ENCODE measurements around the gene AGMO. TPM values are rescaled to one million over a fixed set of nuclear protein-coding genes. Genes with fewer than 3 reads are reported as not detected.
"Not testable (repeated sequence)": the region's sequence is repeated elsewhere in the genome, so short reads cannot be mapped to it uniquely, and the experiment has no call there.

The AGMO gene
- total and polyA plus RNA-seq, 2 donors = 0.37 to 0.57 TPM

- no peaks in the 10 kb centered on the region for H3K27me3 ChIP-seq (ENCODE audit: control insufficient read depth in 2 of 2, insufficient read depth in 1 of 2, low read length in 1 of 2)
- DNase-seq (ENCODE audit: low read depth in 6 of 9, low spot score in 9 of 9) = peak in 3 of 9 donors; percentile 7 to 25 (median 8)
- H3K9me3 ChIP-seq (ENCODE audit: control insufficient read depth in 2 of 2, insufficient read depth in 1 of 2, low read length in 1 of 2) = no peaks in the 10 kb centered on the region
- H3K4me1 ChIP-seq (ENCODE audit: control insufficient read depth in 2 of 2, insufficient read depth in 2 of 2, low read length in 2 of 2) = no peaks in the 10 kb centered on the region
- H3K4me3 ChIP-seq (ENCODE audit: low read length in 2 of 2) = no peak overlapping the region
- H3K36me3 ChIP-seq (ENCODE audit: control insufficient read depth in 2 of 2, insufficient read depth in 2 of 2, low read length in 1 of 2) = no peaks in the 10 kb centered on the region
- 83% methylated on average over 2 of the region's 2 CpGs for WGBS
- H3K27ac ChIP-seq (ENCODE audit: low read depth in 1 of 2, low read length in 1 of 2) = no peak overlapping the region
Measured at GRCh38 chr7:15305002-15305600, 256.7 kb downstream of the AGMO start.

- Histone ChIP-seq H3K36me3 (ENCODE audit: control insufficient read depth in 2 of 2, insufficient read depth in 2 of 2, low read length in 1 of 2) (no peaks in the 10 kb centered on the region), H3K27ac (ENCODE audit: low read depth in 1 of 2, low read length in 1 of 2) (no peak overlapping the region), H3K9me3 (ENCODE audit: control insufficient read depth in 2 of 2, insufficient read depth in 1 of 2, low read length in 1 of 2) (no peaks in the 10 kb centered on the region), H3K4me1 (ENCODE audit: control insufficient read depth in 2 of 2, insufficient read depth in 2 of 2, low read length in 2 of 2) (no peaks in the 10 kb centered on the region), H3K4me3 (ENCODE audit: low read length in 2 of 2) (no peak overlapping the region), H3K27me3 (ENCODE audit: control insufficient read depth in 2 of 2, insufficient read depth in 1 of 2, low read length in 1 of 2) (no peaks in the 10 kb centered on the region)
- WGBS = 89% methylated on average over 3 of the region's 3 CpGs
- no peak for DNase-seq (ENCODE audit: low read depth in 6 of 9, low spot score in 9 of 9)
Measured at GRCh38 chr7:15303357-15303756, 258.5 kb downstream of the AGMO start.

DNA sequence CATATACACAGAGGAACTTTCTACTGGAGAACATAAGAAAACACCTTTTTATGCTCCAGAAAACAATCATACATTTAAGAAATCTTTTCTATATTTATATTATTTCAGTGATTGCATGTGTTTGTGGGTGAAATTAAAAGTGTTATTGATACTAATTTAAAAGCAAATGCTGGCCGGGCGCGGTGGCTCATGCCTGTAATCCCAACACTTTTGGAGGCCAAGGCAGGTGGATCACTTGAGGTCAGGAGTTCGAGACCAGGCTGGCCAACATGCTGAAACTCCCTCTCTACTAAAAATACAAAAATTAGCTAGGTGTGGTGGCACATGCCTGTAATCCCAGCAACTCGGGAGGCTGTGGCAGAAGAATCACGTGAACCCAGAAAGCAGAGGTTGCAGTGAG lies 260.8 kb downstream of the AGMO start:
- H3K9me3 ChIP-seq (ENCODE audit: control insufficient read depth in 2 of 2, insufficient read depth in 1 of 2, low read length in 1 of 2); DNase-seq (ENCODE audit: low read depth in 6 of 9, low spot score in 9 of 9); H3K36me3 ChIP-seq (ENCODE audit: control insufficient read depth in 2 of 2, insufficient read depth in 2 of 2, low read length in 1 of 2); H3K27me3 ChIP-seq (ENCODE audit: control insufficient read depth in 2 of 2, insufficient read depth in 1 of 2, low read length in 1 of 2); H3K4me3 ChIP-seq (ENCODE audit: low read length in 2 of 2); H3K4me1 ChIP-seq (ENCODE audit: control insufficient read depth in 2 of 2, insufficient read depth in 2 of 2, low read length in 2 of 2); H3K27ac ChIP-seq (ENCODE audit: low read depth in 1 of 2, low read length in 1 of 2): not testable (repeated sequence)
- 86% methylated on average over 6 of the region's 6 CpGs for whole genome bisulfite sequencing

GRCh38 chr7:15292138-15292537 lies 269.7 kb downstream of the AGMO start:
- Histone ChIP-seq H3K27me3 (ENCODE audit: control insufficient read depth in 2 of 2, insufficient read depth in 1 of 2, low read length in 1 of 2) (no peaks in the 10 kb centered on the region), H3K9me3 (ENCODE audit: control insufficient read depth in 2 of 2, insufficient read depth in 1 of 2, low read length in 1 of 2) (no peaks in the 10 kb centered on the region), H3K27ac (ENCODE audit: low read depth in 1 of 2, low read length in 1 of 2) (no peak overlapping the region), H3K36me3 (ENCODE audit: control insufficient read depth in 2 of 2, insufficient read depth in 2 of 2, low read length in 1 of 2) (no peaks in the 10 kb centered on the region), H3K4me1 (ENCODE audit: control insufficient read depth in 2 of 2, insufficient read depth in 2 of 2, low read length in 2 of 2) (no peaks in the 10 kb centered on the region), H3K4me3 (ENCODE audit: low read length in 2 of 2) (no peak overlapping the region)
- 93% methylated on average over 5 of the region's 5 CpGs for WGBS
- DNase-seq (ENCODE audit: low read depth in 6 of 9, low spot score in 9 of 9) = no peak

- Histone ChIP-seq H3K9me3 (ENCODE audit: control insufficient read depth in 2 of 2, insufficient read depth in 1 of 2, low read length in 1 of 2) (no peaks in the 10 kb centered on the region), H3K36me3 (ENCODE audit: control insufficient read depth in 2 of 2, insufficient read depth in 2 of 2, low read length in 1 of 2) (no peaks in the 10 kb centered on the region), H3K4me1 (ENCODE audit: control insufficient read depth in 2 of 2, insufficient read depth in 2 of 2, low read length in 2 of 2) (no peaks in the 10 kb centered on the region), H3K27me3 (ENCODE audit: control insufficient read depth in 2 of 2, insufficient read depth in 1 of 2, low read length in 1 of 2) (no peaks in the 10 kb centered on the region), H3K4me3 (ENCODE audit: low read length in 2 of 2) (no peak overlapping the region), H3K27ac (ENCODE audit: low read depth in 1 of 2, low read length in 1 of 2) (no peak overlapping the region)
- WGBS = 92% methylated on average over 6 of the region's 6 CpGs
- DNase-seq (ENCODE audit: low read depth in 6 of 9, low spot score in 9 of 9) = no peak
Measured at GRCh38 chr7:15291699-15292098, 270.1 kb downstream of the AGMO start.

DNA sequence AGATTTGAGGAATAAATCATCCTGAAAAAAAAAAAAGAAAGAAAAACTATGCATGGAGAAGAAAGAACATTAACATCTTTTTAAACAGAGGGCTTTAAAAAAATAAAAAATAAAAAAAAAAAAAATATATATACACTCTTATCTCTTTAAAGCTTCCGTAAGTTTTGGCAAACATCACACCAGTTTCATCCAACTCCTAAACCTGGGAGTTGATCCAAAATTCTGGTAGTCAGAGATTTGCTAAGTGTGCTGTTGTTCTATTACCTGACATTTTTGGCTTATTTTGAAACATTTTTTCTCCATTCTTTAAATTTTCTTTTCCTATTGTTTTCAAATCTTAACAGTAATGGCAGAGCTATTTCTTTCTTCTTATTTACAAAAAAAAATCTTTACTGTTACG lies 273.1 kb downstream of the AGMO start:
- no peak for DNase-seq (ENCODE audit: low read depth in 6 of 9, low spot score in 9 of 9)

DNA sequence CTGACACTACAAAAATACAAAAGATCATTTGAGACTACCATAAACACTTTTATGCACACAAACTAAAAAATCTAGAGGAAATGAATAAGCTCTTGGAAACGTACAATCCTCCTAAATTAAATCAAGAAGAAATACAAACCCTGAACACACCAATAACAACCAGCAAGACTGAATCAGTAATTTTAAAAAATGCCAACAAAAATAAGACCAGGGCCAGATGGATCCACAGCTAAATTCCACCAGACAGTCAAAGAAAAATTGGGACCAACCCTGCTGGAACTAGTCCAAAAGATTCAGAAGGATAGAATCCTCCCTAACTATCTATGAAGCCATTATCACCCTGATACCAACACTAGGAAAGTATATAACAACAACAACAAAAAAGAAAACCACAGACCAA lies 277.4 kb downstream of the AGMO start:
- Histone ChIP-seq H3K36me3 (ENCODE audit: control insufficient read depth in 2 of 2, insufficient read depth in 2 of 2, low read length in 1 of 2) (no peaks in the 10 kb centered on the region), H3K4me1 (ENCODE audit: control insufficient read depth in 2 of 2, insufficient read depth in 2 of 2, low read length in 2 of 2) (no peaks in the 10 kb centered on the region), H3K27me3 (ENCODE audit: control insufficient read depth in 2 of 2, insufficient read depth in 1 of 2, low read length in 1 of 2) (no peaks in the 10 kb centered on the region), H3K9me3 (ENCODE audit: control insufficient read depth in 2 of 2, insufficient read depth in 1 of 2, low read length in 1 of 2) (no peaks in the 10 kb centered on the region), H3K27ac (ENCODE audit: low read depth in 1 of 2, low read length in 1 of 2) (no peak overlapping the region), H3K4me3 (ENCODE audit: low read length in 2 of 2) (no peak overlapping the region)
- WGBS = 85% methylated on average over 1 of the region's 1 CpG
- no peak for DNase-seq (ENCODE audit: low read depth in 6 of 9, low spot score in 9 of 9)

More for the DNA sequence above, 273.1 kb downstream of the AGMO start:
- no peaks in the 10 kb centered on the region for H3K36me3 ChIP-seq (ENCODE audit: control insufficient read depth in 2 of 2, insufficient read depth in 2 of 2, low read length in 1 of 2)
- no peaks in the 10 kb centered on the region for H3K9me3 ChIP-seq (ENCODE audit: control insufficient read depth in 2 of 2, insufficient read depth in 1 of 2, low read length in 1 of 2)
- 95% methylated on average over 2 of the region's 2 CpGs for WGBS
- H3K4me1 ChIP-seq (ENCODE audit: control insufficient read depth in 2 of 2, insufficient read depth in 2 of 2, low read length in 2 of 2) = no peaks in the 10 kb centered on the region
- H3K4me3 ChIP-seq (ENCODE audit: low read length in 2 of 2) = no peak overlapping the region
- no peak overlapping the region for H3K27ac ChIP-seq (ENCODE audit: low read depth in 1 of 2, low read length in 1 of 2)
- H3K27me3 ChIP-seq (ENCODE audit: control insufficient read depth in 2 of 2, insufficient read depth in 1 of 2, low read length in 1 of 2) = no peaks in the 10 kb centered on the region

DNA sequence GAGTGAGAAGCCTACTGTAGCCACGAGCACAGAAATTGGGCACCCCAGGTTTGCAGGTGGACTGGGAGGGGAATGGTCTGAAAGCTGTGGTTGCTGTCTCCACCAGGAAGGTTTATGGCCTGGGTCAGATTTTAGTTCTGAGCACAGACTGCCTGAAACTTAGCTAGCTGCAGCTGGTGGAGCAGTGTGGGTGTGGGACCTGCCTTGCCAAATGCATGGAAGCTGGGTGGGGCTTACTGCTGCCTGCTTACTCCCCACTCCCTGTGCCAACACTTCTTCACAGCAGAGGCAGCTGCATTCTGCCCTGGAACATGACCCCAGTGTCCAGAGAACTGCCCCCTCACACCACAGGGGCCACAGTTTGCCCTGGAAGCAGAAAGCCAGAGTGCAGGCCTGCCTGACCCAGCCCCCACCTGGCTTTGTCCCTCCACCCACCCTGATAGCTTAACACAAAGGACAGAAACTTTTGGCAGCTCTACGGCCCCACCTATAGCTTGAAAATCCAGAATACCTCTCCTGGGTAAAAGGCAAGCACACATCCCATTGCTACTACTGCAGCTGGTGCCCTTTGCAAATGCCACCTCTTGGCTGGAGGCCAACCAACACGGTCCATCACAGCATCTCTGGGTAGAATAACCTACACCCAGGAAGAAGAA lies 281.6 kb downstream of the AGMO start:
- Histone ChIP-seq H3K9me3 (ENCODE audit: control insufficient read depth in 2 of 2, insufficient read depth in 1 of 2, low read length in 1 of 2) (peaks cover 1 to 10% of the 10 kb centered on the region in 2 donors), H3K36me3 (ENCODE audit: control insufficient read depth in 2 of 2, insufficient read depth in 2 of 2, low read length in 1 of 2) (no peaks in the 10 kb centered on the region), H3K27me3 (ENCODE audit: control insufficient read depth in 2 of 2, insufficient read depth in 1 of 2, low read length in 1 of 2) (no peaks in the 10 kb centered on the region), H3K4me3 (ENCODE audit: low read length in 2 of 2) (no peak overlapping the region), H3K4me1 (ENCODE audit: control insufficient read depth in 2 of 2, insufficient read depth in 2 of 2, low read length in 2 of 2) (no peaks in the 10 kb centered on the region), H3K27ac (ENCODE audit: low read depth in 1 of 2, low read length in 1 of 2) (no peak overlapping the region)
- DNase-seq (ENCODE audit: low read depth in 6 of 9, low spot score in 9 of 9) = no peak
- WGBS = 77% methylated on average over 3 of the region's 3 CpGs

GRCh38 chr7:15279640-15280039 lies 282.2 kb downstream of the AGMO start:
- H3K27me3 ChIP-seq (ENCODE audit: control insufficient read depth in 2 of 2, insufficient read depth in 1 of 2, low read length in 1 of 2) = no peaks in the 10 kb centered on the region
- no peaks in the 10 kb centered on the region for H3K4me1 ChIP-seq (ENCODE audit: control insufficient read depth in 2 of 2, insufficient read depth in 2 of 2, low read length in 2 of 2)
- WGBS = 79% methylated on average over 1 of the region's 1 CpG
- no peak for DNase-seq (ENCODE audit: low read depth in 6 of 9, low spot score in 9 of 9)
- peaks cover 1 to 10% of the 10 kb centered on the region in 2 donors for H3K9me3 ChIP-seq (ENCODE audit: control insufficient read depth in 2 of 2, insufficient read depth in 1 of 2, low read length in 1 of 2)
- H3K4me3 ChIP-seq (ENCODE audit: low read length in 2 of 2) = no peak overlapping the region
- H3K36me3 ChIP-seq (ENCODE audit: control insufficient read depth in 2 of 2, insufficient read depth in 2 of 2, low read length in 1 of 2) = no peaks in the 10 kb centered on the region
- no peak overlapping the region for H3K27ac ChIP-seq (ENCODE audit: low read depth in 1 of 2, low read length in 1 of 2)

Measured in thymus (tissue), 11 donors.